ENCODE measurements around the gene CGNL1.

Gene CGNL1

GRCh38 chr15:57538821-57539220, 162.5 kb downstream of the CGNL1 start:
- Mint-ChIP-seq H3K4me1 (peaks cover 9% of the 10 kb centered on the region), H3K9me3 (peaks cover 5 to 19% of the 10 kb centered on the region in 2 donors), H3K27me3 (peaks cover 20% of the 10 kb centered on the region), H3K4me3 (no peak overlapping the region), H3K27ac (no peak overlapping the region)
- no peak for DNase-seq
- no peak for ATAC-seq

- H3K4me3 Mint-ChIP-seq, result no peak overlapping the region
Observed at GRCh38 chr15:57540211-57540610, 163.9 kb downstream of the CGNL1 start.

GRCh38 chr15:57540736-57541135, 164.4 kb downstream of the CGNL1 start:
- peaks cover 5 to 12% of the 10 kb centered on the region in 2 donors for H3K9me3 Mint-ChIP-seq
- no peak overlapping the region for H3K4me3 Mint-ChIP-seq
- H3K27me3 Mint-ChIP-seq, result peaks cover 20% of the 10 kb centered on the region
- H3K27ac Mint-ChIP-seq, result peak overlapping the region in 1 of 2 donors; percentile 35
- ATAC-seq (peak; percentile 81), DNase-seq (peak in 1 of 2 donors; percentile 18)
- peaks cover 9% of the 10 kb centered on the region for H3K4me1 Mint-ChIP-seq

More at GRCh38 chr15:57540211-57540610, 163.9 kb downstream of the CGNL1 start:
- peaks cover 9% of the 10 kb centered on the region for H3K4me1 Mint-ChIP-seq
- H3K27ac Mint-ChIP-seq, result no peak overlapping the region
- peaks cover 20% of the 10 kb centered on the region for H3K27me3 Mint-ChIP-seq
- ATAC-seq (no peak), DNase-seq (no peak)
- peaks cover 5 to 17% of the 10 kb centered on the region in 2 donors for H3K9me3 Mint-ChIP-seq

- peaks cover 20% of the 10 kb centered on the region for H3K27me3 Mint-ChIP-seq
- ATAC-seq, result no peak
Observed at GRCh38 chr15:57541271-57541670, 165.0 kb downstream of the CGNL1 start.

GRCh38 chr15:57541805-57542504, 165.7 kb downstream of the CGNL1 start:
- ATAC-seq (no peak), DNase-seq (peak in 1 of 2 donors; percentile 16)
- Mint-ChIP-seq H3K9me3 (peaks cover 5 to 12% of the 10 kb centered on the region in 2 donors), H3K27ac (no peak overlapping the region), H3K4me3 (no peak overlapping the region), H3K27me3 (peaks cover 20% of the 10 kb centered on the region), H3K4me1 (peaks cover 9% of the 10 kb centered on the region)

More at GRCh38 chr15:57541271-57541670, 165.0 kb downstream of the CGNL1 start:
- DNase-seq, result no peak
- peaks cover 5 to 12% of the 10 kb centered on the region in 2 donors for H3K9me3 Mint-ChIP-seq
- peaks cover 9% of the 10 kb centered on the region for H3K4me1 Mint-ChIP-seq
- no peak overlapping the region for H3K27ac Mint-ChIP-seq
- H3K4me3 Mint-ChIP-seq, result no peak overlapping the region

- DNase-seq, result no peak
- no peak overlapping the region for H3K27ac Mint-ChIP-seq
- H3K4me1 Mint-ChIP-seq, result peaks cover 9% of the 10 kb centered on the region
- H3K4me3 Mint-ChIP-seq, result no peak overlapping the region
- ATAC-seq, result no peak
- peaks cover 5 to 12% of the 10 kb centered on the region in 2 donors for H3K9me3 Mint-ChIP-seq
- peaks cover 20% of the 10 kb centered on the region for H3K27me3 Mint-ChIP-seq
Observed at GRCh38 chr15:57542505-57542817, 166.2 kb downstream of the CGNL1 start.

GRCh38 chr15:57544848-57545480, 168.7 kb downstream of the CGNL1 start:
- peaks cover 3 to 10% of the 10 kb centered on the region in 2 donors for H3K9me3 Mint-ChIP-seq
- H3K4me3 Mint-ChIP-seq, result no peak overlapping the region
- DNase-seq, result no peak
- ATAC-seq, result no peak
- peaks cover 9% of the 10 kb centered on the region for H3K4me1 Mint-ChIP-seq
- H3K27me3 Mint-ChIP-seq, result peaks cover 9% of the 10 kb centered on the region
- H3K27ac Mint-ChIP-seq, result no peak overlapping the region

GRCh38 chr15:57545995-57546394, 169.7 kb downstream of the CGNL1 start:
- ATAC-seq, result no peak
- Mint-ChIP-seq H3K27ac (no peak overlapping the region), H3K9me3 (no peaks in the 10 kb centered on the region), H3K27me3 (no peaks in the 10 kb centered on the region), H3K4me3 (no peak overlapping the region), H3K4me1 (peaks cover 2% of the 10 kb centered on the region)
- DNase-seq, result no peak

- Mint-ChIP-seq H3K27me3 (no peaks in the 10 kb centered on the region), H3K27ac (peak overlapping the region in 1 of 2 donors; percentile 69), H3K9me3 (no peaks in the 10 kb centered on the region), H3K4me3 (no peak overlapping the region), H3K4me1 (no peaks in the 10 kb centered on the region)
- DNase-seq (no peak), ATAC-seq (no peak)
Observed at GRCh38 chr15:57547243-57547755, 171.0 kb downstream of the CGNL1 start.

- Mint-ChIP-seq H3K27me3 (peaks cover 5% of the 10 kb centered on the region), H3K27ac (peak overlapping the region in 1 of 2 donors; percentile 55), H3K9me3 (no peaks in the 10 kb centered on the region), H3K4me1 (no peaks in the 10 kb centered on the region), H3K4me3 (no peak overlapping the region)
- DNase-seq (no peak), ATAC-seq (no peak)
Observed at GRCh38 chr15:57548351-57548750, 172.0 kb downstream of the CGNL1 start.

GRCh38 chr15:57548835-57549234, 172.5 kb downstream of the CGNL1 start:
- Mint-ChIP-seq H3K4me3 (no peak overlapping the region), H3K4me1 (no peaks in the 10 kb centered on the region), H3K27me3 (peaks cover 7% of the 10 kb centered on the region), H3K9me3 (no peaks in the 10 kb centered on the region), H3K27ac (peak overlapping the region; percentile 16 to 34)
- ATAC-seq (no peak), DNase-seq (no peak)

- ATAC-seq (no peak), DNase-seq (no peak)
- Mint-ChIP-seq H3K9me3 (no peaks in the 10 kb centered on the region), H3K27ac (no peak overlapping the region), H3K27me3 (peaks cover 7% of the 10 kb centered on the region), H3K4me1 (no peaks in the 10 kb centered on the region), H3K4me3 (no peak overlapping the region)
Observed at GRCh38 chr15:57549935-57550334, 173.6 kb downstream of the CGNL1 start.

- DNase-seq (no peak), ATAC-seq (no peak)
- H3K4me1 Mint-ChIP-seq, result no peaks in the 10 kb centered on the region
- no peak overlapping the region for H3K4me3 Mint-ChIP-seq
- H3K27ac Mint-ChIP-seq, result no peak overlapping the region
- H3K9me3 Mint-ChIP-seq, result no peaks in the 10 kb centered on the region
- peaks cover 7% of the 10 kb centered on the region for H3K27me3 Mint-ChIP-seq
Observed at GRCh38 chr15:57550640-57551039, 174.3 kb downstream of the CGNL1 start.

GRCh38 chr15:57551715-57552677, 175.7 kb downstream of the CGNL1 start:
- Mint-ChIP-seq H3K9me3 (no peaks in the 10 kb centered on the region), H3K4me1 (no peaks in the 10 kb centered on the region), H3K27me3 (peaks cover 7% of the 10 kb centered on the region), H3K4me3 (no peak overlapping the region), H3K27ac (peak overlapping the region in 1 of 2 donors; percentile 20)
- ATAC-seq, result no peak
- no peak for DNase-seq

- H3K27me3 Mint-ChIP-seq, result peaks cover 7% of the 10 kb centered on the region
- no peaks in the 10 kb centered on the region for H3K4me1 Mint-ChIP-seq
- H3K4me3 Mint-ChIP-seq, result no peak overlapping the region
- ATAC-seq, result no peak
- no peaks in the 10 kb centered on the region for H3K9me3 Mint-ChIP-seq
- no peak overlapping the region for H3K27ac Mint-ChIP-seq
- DNase-seq, result no peak
Observed at GRCh38 chr15:57552678-57553334, 176.5 kb downstream of the CGNL1 start.

Data from stimulated activated naive CD8-positive, alpha-beta T cell treated with anti-CD3 and anti-CD28 coated beads, Interleukin-15, amount 100 ng/mL, for 72 hours (primary cell).